CD14-positive monocyte (primary cell): ENCODE data around the gene FDXACB1. TPM values are rescaled to one million over a fixed set of nuclear protein-coding genes. Genes with fewer than 3 reads are reported as not detected.

ENCODE experiments used
- DNase-seq, 3 donors: peaks; one replicate each; pipeline ENCODE4 v3.0.0-alpha.2; 2011 to 2022
- H2AFZ ChIP-seq: 2 replicates; pipeline ENCODE4 v1.6.0; 2012; ENCODE audit warnings: mild to moderate bottlenecking, low read depth, low read length, inconsistent platforms; ENCODE audit not compliant: insufficient read depth, poor library complexity, severe bottlenecking
- H3K27ac ChIP-seq, 2 donors: 1 replicate in 1 of 2; 2 replicates in 1 of 2; pipeline ENCODE4 v1.5.1; 2012 to 2013; ENCODE audit warnings: low read length in 2 of 2, control low read depth in 1 of 2, inconsistent platforms in 1 of 2, low read depth in 1 of 2, mild to moderate bottlenecking in 1 of 2
- H3K27me3 ChIP-seq, 2 donors: one replicate each; pipeline versions ENCODE4 v1.6.0 to v1.6.1; 2011 to 2013; ENCODE audit warnings: low read length in 2 of 2; ENCODE audit not compliant: control insufficient read depth in 2 of 2, insufficient read depth in 2 of 2
- H3K36me3 ChIP-seq, 2 donors: replicated peaks in 1 of 2; 1 replicate in 1 of 2; 2 replicates in 1 of 2; pipeline versions ENCODE4 v1.5.1 to v1.6.1; 2012 to 2013; ENCODE audit warnings: low read length in 2 of 2, control low read depth in 1 of 2, inconsistent platforms in 1 of 2, mild to moderate bottlenecking in 1 of 2; ENCODE audit not compliant: insufficient read depth in 2 of 2, control insufficient read depth in 1 of 2
- H3K4me1 ChIP-seq, 2 donors: 1 replicate in 1 of 2; 2 replicates in 1 of 2; pipeline versions ENCODE4 v1.5.1 to v1.6.1; 2012 to 2013; ENCODE audit warnings: low read length in 2 of 2, control low read depth in 1 of 2, inconsistent platforms in 1 of 2, mild to moderate bottlenecking in 1 of 2, moderate library complexity in 1 of 2; ENCODE audit not compliant: insufficient read depth in 2 of 2, control insufficient read depth in 1 of 2
- H3K4me2 ChIP-seq: replicated peaks from 2 replicates; pipeline ENCODE3; 2012; ENCODE audit warnings: low read length, moderate library complexity, mild to moderate bottlenecking; ENCODE audit not compliant: poor library complexity, severe bottlenecking; ENCODE audit errors: extremely low read depth
- H3K4me3 ChIP-seq, 3 experiments: fragments of 200-600 bp in 1 of 3; sonication (generic) in 1 of 3; replicated peaks in 1 of 3; 1 replicate in 2 of 3; 2 replicates in 1 of 3; pipeline ENCODE4 v1.5.1; 2011 to 2013; ENCODE audit warnings: low read length in 3 of 3, mild to moderate bottlenecking in 3 of 3, control low read depth in 2 of 3, low read depth in 2 of 3, inconsistent platforms in 1 of 3, moderate library complexity in 1 of 3
- H3K79me2 ChIP-seq: 2 replicates; pipeline ENCODE4 v1.6.0; 2012; ENCODE audit warnings: mild to moderate bottlenecking, control low read depth, inconsistent platforms, low read length, moderate library complexity; ENCODE audit not compliant: insufficient read depth
- H3K9ac ChIP-seq: 2 replicates; pipeline ENCODE4 v1.6.0; 2017; ENCODE audit warnings: low read length, mild to moderate bottlenecking; ENCODE audit not compliant: insufficient read depth, poor library complexity, severe bottlenecking
- H3K9me3 ChIP-seq, 2 donors: replicated peaks in 1 of 2; 1 replicate in 1 of 2; 2 replicates in 1 of 2; pipeline versions ENCODE4 v1.5.1 to v1.6.1; 2012 to 2013; ENCODE audit warnings: low read length in 2 of 2, control low read depth in 1 of 2; ENCODE audit not compliant: control insufficient read depth in 1 of 2, insufficient read depth in 1 of 2
- H4K20me1 ChIP-seq: 2 replicates; pipeline ENCODE4 v1.6.0; 2012; ENCODE audit warnings: mild to moderate bottlenecking, low read length, control low read depth, moderate library complexity; ENCODE audit not compliant: insufficient read depth
- H3K27ac Mint-ChIP-seq, 7 donors: one replicate each; pipeline ENCODE4 v1.8.0; 2020; ENCODE audit warnings: mild to moderate bottlenecking in 7 of 7, mixed read lengths in 7 of 7, moderate library complexity in 6 of 7, inconsistent platforms in 2 of 7
- H3K27me3 Mint-ChIP-seq, 3 donors: one replicate each; pipeline ENCODE4 v1.8.0; 2021 to 2022; ENCODE audit warnings: low read depth in 3 of 3, mild to moderate bottlenecking in 3 of 3, mixed read lengths in 3 of 3, moderate library complexity in 3 of 3, inconsistent platforms in 1 of 3
- H3K36me3 Mint-ChIP-seq, 2 donors: one replicate each; pipeline ENCODE4 v1.8.0; 2020; ENCODE audit warnings: mixed read lengths in 2 of 2, inconsistent platforms in 1 of 2, mild to moderate bottlenecking in 1 of 2
- H3K4me1 Mint-ChIP-seq: one replicate; pipeline ENCODE4 v1.8.0; 2020; ENCODE audit warnings: mild to moderate bottlenecking, mixed read lengths
- H3K4me3 Mint-ChIP-seq, 2 donors: one replicate each; pipeline ENCODE4 v1.8.0; 2020; ENCODE audit warnings: mild to moderate bottlenecking in 2 of 2, mixed read lengths in 2 of 2, moderate library complexity in 1 of 2
- H3K9me3 Mint-ChIP-seq, 7 donors: one replicate each; pipeline ENCODE4 v1.8.0; 2020 to 2022; ENCODE audit warnings: mixed read lengths in 7 of 7, mild to moderate bottlenecking in 6 of 7, moderate library complexity in 6 of 7, inconsistent platforms in 2 of 7
- WGBS: methylation state at CpG from one replicate; pipeline ENCODE4 v1.1.5; 2013; ENCODE audit warnings: missing lambda C conversion rate; ENCODE audit not compliant: insufficient coverage; 5-methylcytosine and 5-hydroxymethylcytosine counted together
- intact Hi-C, 2 donors: fragments of 100-400 bp; cut with micrococcal nuclease; formaldehyde crosslinking; loops; one replicate each; pipeline versions ENCODE4 v1.15.0 to v1.15.1; 2023
- polyA plus RNA-seq, 3 donors: library from polyadenylated mRNA; depleted of rRNA in 1 of 3; unstranded in 2 of 3; stranded (reverse) in 1 of 3; fragments of 300-500 nt in 2 of 3; fragments of >200 nt in 1 of 3; fragmentation: Illumina TruSeq in 2 of 3; gene quantifications; 1 replicate in 2 of 3; 2 replicates in 1 of 3; pipeline ENCODE4 v1.2.3, GENCODE V29; 2012 to 2021
- TF ChIP-seq, protein P1 (sequence below): fragments of 200-600 bp; IDR thresholded peaks from one replicate; pipeline ENCODE4 v1.8.0; 2022; ENCODE audit warnings: antibody characterized with exemption, mild to moderate bottlenecking

The FDXACB1 gene
- polyA plus RNA-seq, 3 donors: 1.9 to 2.3 (median 2.0) TPM

DNA sequence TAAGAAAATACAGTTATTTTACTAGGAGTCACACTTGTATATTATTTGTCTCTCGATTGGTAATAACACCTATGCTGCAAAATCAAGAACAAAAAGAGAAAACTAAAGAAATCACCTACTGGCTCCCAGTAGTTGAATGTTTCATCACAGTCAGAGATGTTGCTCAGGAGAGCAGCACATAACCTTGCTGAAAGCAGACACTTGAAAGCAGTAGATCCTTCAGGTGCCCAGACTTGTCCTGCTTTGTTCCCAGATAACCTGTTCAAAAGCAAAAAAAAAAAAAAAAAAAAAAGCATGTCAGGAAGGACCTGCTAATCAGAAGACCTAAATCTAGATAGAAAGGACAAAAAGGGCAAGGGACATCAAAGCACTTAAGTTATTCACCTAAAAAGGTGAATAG, 8.9 kb downstream of the FDXACB1 start:
- Mint-ChIP-seq H3K4me3 (no peak overlapping the region), H3K9me3 (no peaks in the 10 kb centered on the region), H3K27me3 (no peaks in the 10 kb centered on the region), H3K27ac (no peak overlapping the region), H3K4me1 (peaks cover 13% of the 10 kb centered on the region), H3K36me3 (peaks cover 33 to 36% of the 10 kb centered on the region in 2 donors)
- H3K27ac ChIP-seq: no peak overlapping the region
- no peaks in the 10 kb centered on the region for H3K9me3 ChIP-seq
- no peaks in the 10 kb centered on the region for H3K27me3 ChIP-seq
- H3K4me3 ChIP-seq: no peak overlapping the region
- no peak for DNase-seq
- H3K79me2 ChIP-seq: peaks cover 11% of the 10 kb centered on the region
- no peak overlapping the region for H3K4me2 ChIP-seq
- no peak overlapping the region for H2AFZ ChIP-seq
- peaks cover 11 to 41% of the 10 kb centered on the region in 2 donors for H3K36me3 ChIP-seq
- no peak overlapping the region for H3K9ac ChIP-seq
- intact Hi-C loops: loop anchor here (10.0 kb wide), 1 partner anchor 205 kb away; the partner anchor contains the start of genes NKAPD1 (in 2 of the 2) and PIH1D2 (in 2 of the 2)
- no peaks in the 10 kb centered on the region for H4K20me1 ChIP-seq
- TF ChIP-seq, protein P1, sequence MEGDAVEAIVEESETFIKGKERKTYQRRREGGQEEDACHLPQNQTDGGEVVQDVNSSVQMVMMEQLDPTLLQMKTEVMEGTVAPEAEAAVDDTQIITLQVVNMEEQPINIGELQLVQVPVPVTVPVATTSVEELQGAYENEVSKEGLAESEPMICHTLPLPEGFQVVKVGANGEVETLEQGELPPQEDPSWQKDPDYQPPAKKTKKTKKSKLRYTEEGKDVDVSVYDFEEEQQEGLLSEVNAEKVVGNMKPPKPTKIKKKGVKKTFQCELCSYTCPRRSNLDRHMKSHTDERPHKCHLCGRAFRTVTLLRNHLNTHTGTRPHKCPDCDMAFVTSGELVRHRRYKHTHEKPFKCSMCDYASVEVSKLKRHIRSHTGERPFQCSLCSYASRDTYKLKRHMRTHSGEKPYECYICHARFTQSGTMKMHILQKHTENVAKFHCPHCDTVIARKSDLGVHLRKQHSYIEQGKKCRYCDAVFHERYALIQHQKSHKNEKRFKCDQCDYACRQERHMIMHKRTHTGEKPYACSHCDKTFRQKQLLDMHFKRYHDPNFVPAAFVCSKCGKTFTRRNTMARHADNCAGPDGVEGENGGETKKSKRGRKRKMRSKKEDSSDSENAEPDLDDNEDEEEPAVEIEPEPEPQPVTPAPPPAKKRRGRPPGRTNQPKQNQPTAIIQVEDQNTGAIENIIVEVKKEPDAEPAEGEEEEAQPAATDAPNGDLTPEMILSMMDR: no peak
- peaks cover 14 to 17% of the 10 kb centered on the region in 2 donors for H3K4me1 ChIP-seq
- WGBS: no CpG with 5 or more reads among the region's 1 CpG

- intact Hi-C loops: no loop called here
- no peaks in the 10 kb centered on the region for H3K27me3 Mint-ChIP-seq
- H3K9me3 ChIP-seq: no peaks in the 10 kb centered on the region
- no peaks in the 10 kb centered on the region for H3K79me2 ChIP-seq
- peaks cover 65 to 77% of the 10 kb centered on the region in 2 donors for H3K36me3 Mint-ChIP-seq
- DNase-seq: no peak
- H3K4me3 ChIP-seq: no peak overlapping the region
- no peaks in the 10 kb centered on the region for H3K9me3 Mint-ChIP-seq
- no peak overlapping the region for H3K4me2 ChIP-seq
- no peaks in the 10 kb centered on the region for H3K27me3 ChIP-seq
- no peak overlapping the region for H3K27ac ChIP-seq
- H3K4me1 Mint-ChIP-seq: peaks cover 2% of the 10 kb centered on the region
- H3K4me3 Mint-ChIP-seq: no peak overlapping the region
- H3K4me1 ChIP-seq: no peaks in the 10 kb centered on the region
- TF ChIP-seq, protein P1: no peak
- WGBS: no CpG with 5 or more reads among the region's 3 CpGs
- H3K27ac Mint-ChIP-seq: no peak overlapping the region
- H3K9ac ChIP-seq: no peak overlapping the region
- H3K36me3 ChIP-seq: peaks cover 33 to 61% of the 10 kb centered on the region in 2 donors
- H2AFZ ChIP-seq: no peak overlapping the region
- H4K20me1 ChIP-seq: no peaks in the 10 kb centered on the region
Measured at GRCh38 chr11:111860257-111860656, 18.7 kb downstream of the FDXACB1 start.
